Natural killer cell (primary cell): ENCODE data around the gene TALDO1. TPM values are rescaled to one million over a fixed set of nuclear protein-coding genes. Genes with fewer than 3 reads are reported as not detected.

ENCODE experiments used
- ATAC-seq, 3 donors: fragments of 150-1000 bp in 2 of 3; fragments of 200-7000 bp in 1 of 3; cut with Tn5 transposase; 1 replicate in 1 of 3; 2 replicates in 2 of 3; pipeline ENCODE4 v1.10.0; 2021; ENCODE audit warnings: mild to moderate bottlenecking in 2 of 3, moderate library complexity in 2 of 3
- DNase-seq, 2 donors: peaks; one replicate each; pipeline versions ENCODE4 v3.0.0 to v3.0.0-alpha.2; 2013 to 2021; ENCODE audit warnings: mixed read lengths in 1 of 2
- H3K27ac ChIP-seq: one replicate; pipeline ENCODE4 v1.5.1; 2013; ENCODE audit warnings: mild to moderate bottlenecking, low read length
- H3K27me3 ChIP-seq: one replicate; pipeline ENCODE4 v1.6.1; 2013; ENCODE audit warnings: low read length; ENCODE audit not compliant: control insufficient read depth, insufficient read depth
- H3K36me3 ChIP-seq: one replicate; pipeline ENCODE4 v1.6.1; 2013; ENCODE audit warnings: low read length; ENCODE audit not compliant: control insufficient read depth, insufficient read depth
- H3K4me1 ChIP-seq: one replicate; pipeline ENCODE4 v1.6.1; 2013; ENCODE audit warnings: low read length; ENCODE audit not compliant: control insufficient read depth, insufficient read depth
- H3K4me3 ChIP-seq: one replicate; pipeline ENCODE4 v1.5.1; 2013; ENCODE audit warnings: low read length
- H3K9me3 ChIP-seq: one replicate; pipeline ENCODE4 v1.6.1; 2013; ENCODE audit warnings: low read length; ENCODE audit not compliant: control insufficient read depth, insufficient read depth
- H3K27ac Mint-ChIP-seq, 2 donors: one replicate each; pipeline ENCODE4 v1.8.0; 2022; ENCODE audit warnings: mild to moderate bottlenecking in 2 of 2, mixed read lengths in 2 of 2, moderate library complexity in 1 of 2
- H3K27me3 Mint-ChIP-seq, 2 donors: one replicate each; pipeline ENCODE4 v1.8.0; 2022; ENCODE audit warnings: low read depth in 2 of 2, mixed read lengths in 2 of 2
- H3K36me3 Mint-ChIP-seq: one replicate; pipeline ENCODE4 v1.8.0; 2022; ENCODE audit warnings: mixed read lengths
- H3K4me1 Mint-ChIP-seq, 2 donors: one replicate each; pipeline ENCODE4 v1.8.0; 2022; ENCODE audit warnings: mixed read lengths in 2 of 2
- H3K4me3 Mint-ChIP-seq: one replicate; pipeline ENCODE4 v1.8.0; 2022; ENCODE audit warnings: mild to moderate bottlenecking, moderate library complexity, mixed read lengths
- H3K9me3 Mint-ChIP-seq, 2 donors: one replicate each; pipeline ENCODE4 v1.8.0; 2022; ENCODE audit warnings: mixed read lengths in 2 of 2
- WGBS: methylation state at CpG from one replicate; pipeline ENCODE4 v1.1.7; 2013; ENCODE audit warnings: missing lambda C conversion rate; ENCODE audit not compliant: insufficient coverage; 5-methylcytosine and 5-hydroxymethylcytosine counted together
- intact Hi-C: fragments of 100-400 bp; cut with micrococcal nuclease; formaldehyde crosslinking; loops from one replicate; pipeline ENCODE4 v1.14.2; 2022
- total RNA-seq, 4 donors: library from RNA; stranded (reverse); fragments of 120-200 nt in 1 of 4; gene quantifications; one replicate each; pipeline versions ENCODE4 v1.2.3 to v1.2.4, GENCODE V29; 2013 to 2022
- TF ChIP-seq, protein P1 (sequence below): fragments of 200-600 bp; IDR thresholded peaks from one replicate; pipeline ENCODE4 v1.8.0; 2022; ENCODE audit warnings: antibody characterized with exemption

Gene TALDO1
- total RNA-seq, 3 donors from 2014 or later (not counting 1 experiment from before 2014, with no cell fraction given), result 46.1 to 94.8 (median 55.4) TPM

DNA sequence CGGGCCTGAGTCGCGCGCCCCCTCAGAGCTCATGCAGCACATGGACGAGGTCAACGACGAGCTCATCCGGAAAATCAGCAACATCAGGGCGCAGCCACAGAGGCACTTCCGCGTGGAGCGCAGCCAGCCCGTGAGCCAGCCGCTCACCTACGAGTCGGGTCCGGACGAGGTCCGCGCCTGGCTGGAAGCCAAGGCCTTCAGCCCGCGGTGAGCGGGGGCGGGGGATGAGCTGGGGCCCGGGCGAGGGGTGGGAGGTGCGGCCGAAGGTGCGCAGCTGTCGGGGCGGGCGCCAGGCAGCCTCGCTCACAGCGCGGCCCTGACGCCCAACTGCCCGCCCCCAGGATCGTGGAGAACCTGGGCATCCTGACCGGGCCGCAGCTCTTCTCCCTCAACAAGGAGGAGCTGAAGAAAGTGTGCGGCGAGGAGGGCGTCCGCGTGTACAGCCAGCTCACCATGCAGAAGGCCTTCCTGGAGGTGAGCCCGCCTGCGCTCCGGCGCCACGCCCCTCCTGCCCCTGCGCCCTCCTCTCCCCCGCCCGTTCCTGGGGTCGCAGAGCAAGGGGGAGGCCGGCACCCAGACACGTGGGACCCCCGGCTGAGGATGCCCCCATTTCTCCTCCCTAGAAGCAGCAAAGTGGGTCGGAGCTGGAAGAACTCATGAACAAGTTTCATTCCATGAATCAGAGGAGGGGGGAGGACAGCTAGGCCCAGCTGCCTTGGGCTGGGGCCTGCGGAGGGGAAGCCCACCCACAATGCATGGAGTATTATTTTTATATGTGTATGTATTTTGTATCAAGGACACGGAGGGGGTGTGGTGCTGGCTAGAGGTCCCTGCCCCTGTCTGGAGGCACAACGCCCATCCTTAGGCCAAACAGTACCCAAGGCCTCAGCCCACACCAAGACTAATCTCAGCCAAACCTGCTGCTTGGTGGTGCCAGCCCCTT, 20.7 kb upstream of the TALDO1 start:
- H3K9me3 ChIP-seq, result no peaks in the 10 kb centered on the region
- no peaks in the 10 kb centered on the region for H3K9me3 Mint-ChIP-seq
- H3K36me3 ChIP-seq, result no peaks in the 10 kb centered on the region
- H3K27me3 Mint-ChIP-seq, result peaks cover 7 to 10% of the 10 kb centered on the region in 2 donors
- peaks cover 46% of the 10 kb centered on the region for H3K4me1 ChIP-seq
- WGBS, result 15% methylated on average over 61 of the region's 61 CpGs
- peak overlapping the region; percentile 18 for H3K4me3 ChIP-seq
- ATAC-seq (peak; percentile 52 to 60 (median 59)), DNase-seq (peak in 1 of 2 donors; percentile 77)
- H3K4me1 Mint-ChIP-seq, result peaks cover 6 to 15% of the 10 kb centered on the region in 2 donors
- TF ChIP-seq, protein P1, sequence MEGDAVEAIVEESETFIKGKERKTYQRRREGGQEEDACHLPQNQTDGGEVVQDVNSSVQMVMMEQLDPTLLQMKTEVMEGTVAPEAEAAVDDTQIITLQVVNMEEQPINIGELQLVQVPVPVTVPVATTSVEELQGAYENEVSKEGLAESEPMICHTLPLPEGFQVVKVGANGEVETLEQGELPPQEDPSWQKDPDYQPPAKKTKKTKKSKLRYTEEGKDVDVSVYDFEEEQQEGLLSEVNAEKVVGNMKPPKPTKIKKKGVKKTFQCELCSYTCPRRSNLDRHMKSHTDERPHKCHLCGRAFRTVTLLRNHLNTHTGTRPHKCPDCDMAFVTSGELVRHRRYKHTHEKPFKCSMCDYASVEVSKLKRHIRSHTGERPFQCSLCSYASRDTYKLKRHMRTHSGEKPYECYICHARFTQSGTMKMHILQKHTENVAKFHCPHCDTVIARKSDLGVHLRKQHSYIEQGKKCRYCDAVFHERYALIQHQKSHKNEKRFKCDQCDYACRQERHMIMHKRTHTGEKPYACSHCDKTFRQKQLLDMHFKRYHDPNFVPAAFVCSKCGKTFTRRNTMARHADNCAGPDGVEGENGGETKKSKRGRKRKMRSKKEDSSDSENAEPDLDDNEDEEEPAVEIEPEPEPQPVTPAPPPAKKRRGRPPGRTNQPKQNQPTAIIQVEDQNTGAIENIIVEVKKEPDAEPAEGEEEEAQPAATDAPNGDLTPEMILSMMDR, result no peak
- H3K4me3 Mint-ChIP-seq, result peak overlapping the region; percentile 55
- peaks cover 11% of the 10 kb centered on the region for H3K27me3 ChIP-seq
- no peak overlapping the region for H3K27ac ChIP-seq
- no peaks in the 10 kb centered on the region for H3K36me3 Mint-ChIP-seq
- H3K27ac Mint-ChIP-seq, result peak overlapping the region in 1 of 2 donors; percentile 66
- intact Hi-C loops, result loop anchor here (10.0 kb wide), 2 partner anchors 72 to 112 kb away; partner anchors contain the start of gene IRF7

DNA sequence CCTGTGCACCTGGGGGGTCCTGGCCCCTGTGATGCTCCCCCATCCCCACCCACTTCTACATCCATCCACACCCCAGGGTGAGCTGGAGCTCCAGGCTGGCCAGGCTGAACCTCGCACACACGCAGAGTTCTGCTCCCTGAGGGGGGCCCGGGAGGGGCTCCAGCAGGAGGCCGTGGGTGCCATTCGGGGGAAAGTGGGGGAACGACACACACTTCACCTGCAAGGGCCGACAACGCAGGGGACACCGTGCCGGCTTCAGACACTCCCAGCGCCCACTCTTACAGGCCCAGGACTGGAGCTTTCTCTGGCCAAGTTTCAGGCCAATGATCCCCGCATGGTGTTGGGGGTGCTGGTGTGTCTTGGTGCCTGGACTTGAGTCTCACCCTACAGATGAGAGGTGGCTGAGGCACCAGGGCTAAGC, 20.0 kb upstream of the TALDO1 start:
- Histone ChIP-seq H3K9me3 (no peaks in the 10 kb centered on the region), H3K27me3 (peaks cover 3% of the 10 kb centered on the region), H3K27ac (no peak overlapping the region), H3K36me3 (no peaks in the 10 kb centered on the region), H3K4me1 (peaks cover 38% of the 10 kb centered on the region), H3K4me3 (no peak overlapping the region)
- H3K27ac Mint-ChIP-seq, result peak overlapping the region in 1 of 2 donors; percentile 66
- DNase-seq (peak in 1 of 2 donors; percentile 14), ATAC-seq (no peak)
- intact Hi-C loops, result loop anchor here (10.0 kb wide), 2 partner anchors 72 to 112 kb away; partner anchors contain the start of gene IRF7
- H3K36me3 Mint-ChIP-seq, result no peaks in the 10 kb centered on the region
- peaks cover 6 to 11% of the 10 kb centered on the region in 2 donors for H3K4me1 Mint-ChIP-seq
- TF ChIP-seq, protein P1, result no peak
- peaks cover 5 to 7% of the 10 kb centered on the region in 2 donors for H3K27me3 Mint-ChIP-seq
- 95% methylated on average over 12 of the region's 12 CpGs for WGBS
- H3K9me3 Mint-ChIP-seq, result no peaks in the 10 kb centered on the region
- H3K4me3 Mint-ChIP-seq, result no peak overlapping the region

DNA sequence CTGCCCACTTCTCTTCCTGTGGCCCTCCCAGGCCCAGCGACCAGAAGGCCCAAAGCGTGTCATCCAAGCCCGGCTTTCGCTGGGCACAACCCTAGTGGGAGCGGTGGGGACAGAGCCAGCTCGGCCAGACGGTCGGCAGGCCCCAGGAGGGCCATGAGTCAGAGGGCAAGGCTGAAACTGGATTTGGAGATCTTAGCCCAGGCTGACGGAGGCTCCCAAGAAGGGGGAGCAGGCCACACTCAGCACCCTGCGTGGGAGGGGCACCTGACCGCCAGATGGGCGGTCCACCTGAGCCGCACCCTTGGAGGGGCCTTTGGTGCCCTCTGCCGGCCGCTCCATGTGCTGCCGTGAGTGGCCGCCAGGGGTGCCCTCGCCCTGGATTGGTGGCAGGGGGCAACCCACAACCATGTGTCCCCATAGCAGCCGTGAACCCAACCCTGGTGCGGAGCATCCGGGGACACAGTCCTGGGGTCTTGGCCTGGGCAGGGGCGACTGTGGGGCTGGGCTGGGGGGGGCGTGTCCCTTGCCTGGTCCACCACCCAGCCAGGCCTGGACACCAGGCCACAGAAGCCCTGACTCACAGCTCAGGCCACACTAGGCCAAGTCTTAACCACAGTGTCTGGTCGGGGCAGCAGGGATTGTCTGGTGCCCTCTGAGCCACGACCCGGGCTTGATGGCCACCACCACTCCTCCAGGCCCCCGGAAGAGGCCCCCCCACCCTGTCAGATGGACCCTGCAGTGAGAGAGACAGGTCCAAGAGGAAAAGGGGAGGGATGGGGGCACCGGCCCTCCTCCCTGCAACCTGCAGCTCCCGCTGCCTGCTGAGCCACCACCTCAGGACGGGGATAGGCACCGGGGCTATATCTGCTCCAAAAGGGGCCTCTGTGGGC, 19.2 kb upstream of the TALDO1 start:
- H3K36me3 Mint-ChIP-seq, result no peaks in the 10 kb centered on the region
- 39% methylated on average over 30 of the region's 31 CpGs for WGBS
- H3K4me1 ChIP-seq, result peaks cover 32% of the 10 kb centered on the region
- DNase-seq (peak; percentile 76 to 88), ATAC-seq (peak; percentile 80 to 90 (median 84))
- H3K27me3 Mint-ChIP-seq, result peaks cover 4 to 7% of the 10 kb centered on the region in 2 donors
- H3K36me3 ChIP-seq, result no peaks in the 10 kb centered on the region
- intact Hi-C loops, result loop anchor here (10.0 kb wide), 2 partner anchors 73 to 113 kb away; partner anchors contain the start of gene IRF7
- H3K4me3 Mint-ChIP-seq, result no peak overlapping the region
- TF ChIP-seq, protein P1, result peak; percentile 97
- no peak overlapping the region for H3K4me3 ChIP-seq
- H3K4me1 Mint-ChIP-seq, result peaks cover 4 to 9% of the 10 kb centered on the region in 2 donors
- H3K27me3 ChIP-seq, result no peaks in the 10 kb centered on the region
- no peak overlapping the region for H3K27ac Mint-ChIP-seq
- no peaks in the 10 kb centered on the region for H3K9me3 Mint-ChIP-seq
- H3K27ac ChIP-seq, result no peak overlapping the region
- H3K9me3 ChIP-seq, result no peaks in the 10 kb centered on the region
